SK-N-SH treated with all-trans-retinoic acid at 6 μM for 48 hours (cell line): ENCODE measurements around the gene TPMT.

Experiments used
- ARNTL ChIP-seq: fragments of 450-650 bp; formaldehyde crosslinking; IDR thresholded peaks from 2 replicates; pipeline ENCODE4 v1.5.0; 2020; ENCODE audit warnings: low read depth, mild to moderate bottlenecking, moderate library complexity, borderline replicate concordance
- ISL1 ChIP-seq: fragments of 250-450 bp; sonication (Bioruptor Pico); IDR thresholded peaks from 2 replicates; pipeline ENCODE4 v2.1.2; 2022; ENCODE audit warnings: mild to moderate bottlenecking, moderate library complexity
- OSR1 ChIP-seq: fragments of 250-450 bp; sonication (Bioruptor Pico); IDR thresholded peaks from 2 replicates; pipeline ENCODE4 v1.8.0; 2022; ENCODE audit warnings: moderate library complexity, mild to moderate bottlenecking, inconsistent platforms
- RARB ChIP-seq: fragments of 250-450 bp; sonication (Bioruptor Pico); IDR thresholded peaks from 2 replicates; pipeline ENCODE4 v1.8.0; 2021; ENCODE audit warnings: mild to moderate bottlenecking, moderate library complexity
- SNAI2 ChIP-seq: fragments of 250-450 bp; sonication (Bioruptor Pico); IDR thresholded peaks from 2 replicates; pipeline ENCODE4 v1.5.0; 2020; ENCODE audit warnings: mild to moderate bottlenecking, moderate library complexity
- TCF4 ChIP-seq: fragments of 250-450 bp; sonication (Bioruptor Pico); IDR thresholded peaks from 2 replicates; pipeline ENCODE4 v1.8.0; 2021; ENCODE audit warnings: mild to moderate bottlenecking, moderate library complexity, borderline replicate concordance
- TOX ChIP-seq: fragments of 250-450 bp; sonication (Bioruptor Pico); IDR thresholded peaks from 2 replicates; pipeline ENCODE4 v1.8.0; 2021; ENCODE audit warnings: mild to moderate bottlenecking, moderate library complexity, borderline replicate concordance
- ZFP30 ChIP-seq: fragments of 450-650 bp; formaldehyde crosslinking; IDR thresholded peaks from 2 replicates; pipeline ENCODE4 v1.5.0; 2022; ENCODE audit warnings: mild to moderate bottlenecking, moderate library complexity
- ZNF8 ChIP-seq: fragments of 450-650 bp; formaldehyde crosslinking; IDR thresholded peaks from 2 replicates; pipeline ENCODE4 v1.5.0; 2020; ENCODE audit warnings: mild to moderate bottlenecking, moderate library complexity
- TF ChIP-seq, protein P1 (sequence below): fragments of 250-450 bp; sonication (Bioruptor Pico); IDR thresholded peaks from 2 replicates; pipeline ENCODE4 v1.8.0; 2020; ENCODE audit warnings: mild to moderate bottlenecking, moderate library complexity, borderline replicate concordance
- TF ChIP-seq, protein P2 (sequence below): fragments of 250-450 bp; sonication (Bioruptor Pico); IDR thresholded peaks from 2 replicates; pipeline ENCODE4 v1.5.1; 2021; ENCODE audit warnings: mild to moderate bottlenecking, moderate library complexity
- TF ChIP-seq, protein P3 (sequence below): fragments of 250-450 bp; sonication (Bioruptor Pico); IDR thresholded peaks from 2 replicates; pipeline ENCODE4 v1.8.0; 2021; ENCODE audit warnings: low read depth, mild to moderate bottlenecking, moderate library complexity, borderline replicate concordance

DNA sequence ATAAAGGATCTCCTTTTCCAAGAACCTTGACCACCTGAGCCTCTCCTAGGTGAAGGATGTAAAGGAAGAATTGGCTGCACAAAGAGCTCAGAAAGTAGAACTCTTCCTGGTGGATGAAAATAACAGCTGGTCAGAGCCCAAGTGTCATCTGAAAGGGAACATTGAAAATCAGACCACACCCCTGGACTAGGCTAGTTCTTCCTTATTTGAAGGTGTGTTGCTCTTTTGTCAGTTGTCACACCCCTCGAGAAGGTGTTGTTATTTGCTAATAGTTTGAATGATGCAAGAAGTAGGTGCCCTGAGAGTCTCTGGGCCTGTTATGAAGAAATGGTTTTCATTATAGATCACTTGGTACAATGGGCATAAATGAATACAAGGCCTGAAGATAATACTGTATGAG lies 63.5 kb downstream of the TPMT start:
- TF ChIP-seq OSR1 (no peak), TOX (CRISPR knock-in tag) (no peak), RARB (CRISPR knock-in tag) (no peak), ISL1 (CRISPR knock-in tag) (no peak), ARNTL (CRISPR knock-in tag) (no peak), ZFP30 (CRISPR knock-in tag) (no peak), ZNF8 (no peak), SNAI2 (CRISPR knock-in tag) (no peak), TCF4 (CRISPR knock-in tag) (no peak)
- TF ChIP-seq, protein P1, sequence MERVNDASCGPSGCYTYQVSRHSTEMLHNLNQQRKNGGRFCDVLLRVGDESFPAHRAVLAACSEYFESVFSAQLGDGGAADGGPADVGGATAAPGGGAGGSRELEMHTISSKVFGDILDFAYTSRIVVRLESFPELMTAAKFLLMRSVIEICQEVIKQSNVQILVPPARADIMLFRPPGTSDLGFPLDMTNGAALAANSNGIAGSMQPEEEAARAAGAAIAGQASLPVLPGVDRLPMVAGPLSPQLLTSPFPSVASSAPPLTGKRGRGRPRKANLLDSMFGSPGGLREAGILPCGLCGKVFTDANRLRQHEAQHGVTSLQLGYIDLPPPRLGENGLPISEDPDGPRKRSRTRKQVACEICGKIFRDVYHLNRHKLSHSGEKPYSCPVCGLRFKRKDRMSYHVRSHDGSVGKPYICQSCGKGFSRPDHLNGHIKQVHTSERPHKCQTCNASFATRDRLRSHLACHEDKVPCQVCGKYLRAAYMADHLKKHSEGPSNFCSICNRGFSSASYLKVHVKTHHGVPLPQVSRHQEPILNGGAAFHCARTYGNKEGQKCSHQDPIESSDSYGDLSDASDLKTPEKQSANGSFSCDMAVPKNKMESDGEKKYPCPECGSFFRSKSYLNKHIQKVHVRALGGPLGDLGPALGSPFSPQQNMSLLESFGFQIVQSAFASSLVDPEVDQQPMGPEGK (CRISPR knock-in tag) = no peak
- TF ChIP-seq, protein P2, sequence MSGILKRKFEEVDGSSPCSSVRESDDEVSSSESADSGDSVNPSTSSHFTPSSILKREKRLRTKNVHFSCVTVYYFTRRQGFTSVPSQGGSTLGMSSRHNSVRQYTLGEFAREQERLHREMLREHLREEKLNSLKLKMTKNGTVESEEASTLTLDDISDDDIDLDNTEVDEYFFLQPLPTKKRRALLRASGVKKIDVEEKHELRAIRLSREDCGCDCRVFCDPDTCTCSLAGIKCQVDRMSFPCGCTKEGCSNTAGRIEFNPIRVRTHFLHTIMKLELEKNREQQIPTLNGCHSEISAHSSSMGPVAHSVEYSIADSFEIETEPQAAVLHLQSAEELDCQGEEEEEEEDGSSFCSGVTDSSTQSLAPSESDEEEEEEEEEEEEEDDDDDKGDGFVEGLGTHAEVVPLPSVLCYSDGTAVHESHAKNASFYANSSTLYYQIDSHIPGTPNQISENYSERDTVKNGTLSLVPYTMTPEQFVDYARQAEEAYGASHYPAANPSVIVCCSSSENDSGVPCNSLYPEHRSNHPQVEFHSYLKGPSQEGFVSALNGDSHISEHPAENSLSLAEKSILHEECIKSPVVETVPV (CRISPR knock-in tag) = no peak
- TF ChIP-seq, protein P3, sequence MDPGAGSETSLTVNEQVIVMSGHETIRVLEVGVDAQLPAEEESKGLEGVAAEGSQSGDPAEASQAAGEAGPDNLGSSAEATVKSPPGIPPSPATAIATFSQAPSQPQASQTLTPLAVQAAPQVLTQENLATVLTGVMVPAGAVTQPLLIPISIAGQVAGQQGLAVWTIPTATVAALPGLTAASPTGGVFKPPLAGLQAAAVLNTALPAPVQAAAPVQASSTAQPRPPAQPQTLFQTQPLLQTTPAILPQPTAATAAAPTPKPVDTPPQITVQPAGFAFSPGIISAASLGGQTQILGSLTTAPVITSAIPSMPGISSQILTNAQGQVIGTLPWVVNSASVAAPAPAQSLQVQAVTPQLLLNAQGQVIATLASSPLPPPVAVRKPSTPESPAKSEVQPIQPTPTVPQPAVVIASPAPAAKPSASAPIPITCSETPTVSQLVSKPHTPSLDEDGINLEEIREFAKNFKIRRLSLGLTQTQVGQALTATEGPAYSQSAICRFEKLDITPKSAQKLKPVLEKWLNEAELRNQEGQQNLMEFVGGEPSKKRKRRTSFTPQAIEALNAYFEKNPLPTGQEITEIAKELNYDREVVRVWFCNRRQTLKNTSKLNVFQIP (CRISPR knock-in tag) = no peak
